ENCODE results near the gene PLCB2. TPM values are rescaled to one million over a fixed set of nuclear protein-coding genes. Genes with fewer than 3 reads are reported as not detected.

PLCB2 gene
- total RNA-seq, 1 donor = 0.27 TPM

DNA sequence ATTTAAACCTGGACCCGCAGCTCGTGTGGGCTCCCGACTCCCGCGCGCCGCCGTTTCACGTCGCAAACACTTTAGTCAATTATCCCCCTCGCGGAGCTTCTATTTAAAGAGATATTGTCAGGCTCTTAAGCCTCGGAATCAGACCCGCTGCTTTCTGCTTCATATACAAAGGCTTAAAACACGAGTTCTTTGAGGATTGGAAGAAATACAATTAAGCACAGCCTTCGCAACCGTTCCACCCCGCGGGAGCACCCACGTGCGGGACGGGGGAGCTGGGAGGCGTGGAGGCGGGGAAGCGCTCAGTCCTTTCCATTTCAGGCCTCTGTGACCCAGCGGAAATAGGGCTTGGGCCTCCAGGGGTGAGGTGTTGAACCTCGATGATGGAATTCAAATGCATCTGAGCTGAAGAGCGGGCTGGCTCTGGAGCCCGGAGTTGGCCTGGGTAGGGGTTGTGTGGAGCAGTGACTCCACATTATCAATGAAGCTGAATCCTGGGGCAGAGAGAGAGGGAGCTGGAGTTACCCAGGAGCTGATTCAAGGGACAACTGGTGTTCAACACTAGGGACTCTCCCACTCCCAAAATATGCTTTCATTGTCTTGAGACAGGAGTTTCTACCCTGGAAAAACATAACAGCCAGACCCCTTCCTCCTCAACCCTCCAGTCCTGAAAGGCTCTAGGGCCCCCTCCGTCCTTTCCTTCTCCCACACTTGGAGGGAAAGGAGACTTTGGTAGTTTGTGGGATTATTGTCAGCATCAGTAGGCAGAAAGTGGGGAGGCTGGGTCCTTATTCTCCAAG lies 27.3 kb downstream of the PLCB2 start:
- no peak overlapping the region for H3K4me3 ChIP-seq (ENCODE audit: low read depth, low read length)
- DNase-seq (ENCODE audit: low read depth) = no peak
- no peak for TF ChIP-seq CTCF (IDR thresholded peaks at IDR 0.05; ENCODE audit: insufficient read depth, low read length)

DNA sequence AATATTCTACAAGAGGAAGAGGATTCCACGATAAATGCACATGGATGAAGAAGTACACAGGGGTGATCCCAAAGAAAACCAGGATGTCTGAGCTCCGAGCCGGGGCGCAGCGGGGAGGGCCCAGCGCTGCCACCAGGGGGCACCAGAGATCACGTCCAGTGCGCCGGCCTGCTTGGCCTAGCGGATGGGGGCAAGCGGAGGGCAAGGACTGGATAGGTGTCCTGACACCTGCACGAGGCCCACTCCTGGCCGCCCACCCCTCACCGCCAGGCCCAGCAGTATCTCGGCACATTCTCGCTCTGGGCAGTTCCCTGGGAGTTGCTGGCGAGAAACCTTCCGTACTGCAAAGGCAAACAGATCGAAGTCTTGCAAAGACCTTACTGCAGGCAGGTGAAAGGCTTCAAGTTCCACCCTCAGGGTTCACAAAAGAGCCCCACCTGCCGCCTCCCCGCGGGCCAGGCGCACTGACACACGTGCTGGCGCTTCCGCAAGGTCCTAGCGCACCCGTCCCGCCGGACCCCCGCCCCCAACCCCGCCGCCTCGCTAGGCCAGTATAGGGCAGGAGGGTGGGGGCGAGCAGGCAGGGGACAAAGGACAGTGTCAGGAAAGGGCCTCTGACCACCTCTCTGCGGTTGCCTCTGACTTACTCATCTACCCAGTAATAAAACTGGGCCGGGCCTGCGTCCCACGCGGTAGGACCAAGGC lies 28.1 kb downstream of the PLCB2 start:
- peak; percentile 53 for DNase-seq (ENCODE audit: low read depth)
- TF ChIP-seq CTCF (IDR thresholded peaks at IDR 0.05; ENCODE audit: insufficient read depth, low read length) = peak; percentile 98
- H3K4me3 ChIP-seq (ENCODE audit: low read depth, low read length) = no peak overlapping the region

DNA sequence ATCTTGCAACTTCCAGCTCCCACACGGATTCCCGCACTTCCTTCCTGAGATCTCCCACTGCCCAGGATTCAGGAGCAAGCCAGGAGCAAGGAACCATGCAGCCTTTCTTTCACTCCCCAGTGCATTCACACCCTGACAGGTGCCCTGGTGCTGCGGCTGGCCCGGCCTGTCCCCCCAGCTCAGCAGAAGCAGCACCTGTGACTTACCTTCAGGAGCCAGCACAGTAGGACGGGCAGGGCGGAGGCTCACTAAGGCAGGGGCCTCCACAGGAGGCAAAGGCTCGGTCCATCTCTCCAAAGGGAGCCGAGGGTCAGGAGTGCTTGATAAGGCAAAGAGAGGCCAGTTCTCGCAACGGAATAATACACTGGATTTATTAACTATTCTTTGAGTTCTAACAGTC lies 29.7 kb downstream of the PLCB2 start:
- TF ChIP-seq CTCF (IDR thresholded peaks at IDR 0.05; ENCODE audit: insufficient read depth, low read length) = no peak
- H3K4me3 ChIP-seq (ENCODE audit: low read depth, low read length) = no peak overlapping the region
- no peak for DNase-seq (ENCODE audit: low read depth)

DNA sequence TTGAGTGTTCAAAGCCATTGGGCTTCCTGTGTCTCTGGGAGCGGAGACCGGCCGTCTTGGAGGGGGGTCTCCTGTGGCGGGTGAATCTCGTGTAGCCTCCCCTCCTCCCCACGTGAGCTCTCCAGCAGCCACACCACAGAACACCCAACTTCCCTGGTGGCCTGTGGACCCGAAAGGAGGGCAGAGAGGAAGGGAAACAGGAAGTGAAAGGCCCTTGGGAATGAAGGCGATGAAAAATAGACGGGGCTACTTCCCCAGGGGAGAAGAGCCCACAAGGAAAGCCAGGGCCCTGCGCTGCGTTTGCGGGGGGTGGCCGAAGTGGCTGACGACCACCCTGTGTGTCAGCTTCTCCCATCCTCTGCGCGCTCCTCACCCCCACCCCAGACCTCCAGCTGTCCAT lies 30.3 kb downstream of the PLCB2 start:
- no peak for DNase-seq (ENCODE audit: low read depth)
- no peak overlapping the region for H3K4me3 ChIP-seq (ENCODE audit: low read depth, low read length)
- TF ChIP-seq CTCF (IDR thresholded peaks at IDR 0.05; ENCODE audit: insufficient read depth, low read length) = no peak

DNA sequence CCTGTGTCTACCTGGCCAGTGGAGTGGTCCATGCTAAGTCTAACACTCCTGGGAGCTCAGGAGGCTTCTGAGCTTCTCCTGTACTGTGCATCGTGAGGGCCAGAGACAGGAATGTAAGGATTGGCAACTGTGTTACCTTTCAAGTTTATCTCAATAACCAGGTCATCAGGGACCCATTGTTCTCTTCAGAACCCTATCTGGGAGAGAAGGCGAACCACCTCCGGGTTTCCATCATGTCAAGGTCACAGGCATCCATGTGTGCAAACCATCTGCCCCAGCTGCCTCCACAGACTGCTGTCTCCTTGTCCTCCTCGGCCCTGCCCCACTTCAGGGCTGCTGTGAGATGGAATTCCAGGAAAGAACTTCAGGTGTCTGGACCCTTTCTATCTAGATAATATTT lies 30.8 kb downstream of the PLCB2 start:
- no peak for DNase-seq (ENCODE audit: low read depth)
- no peak for TF ChIP-seq CTCF (IDR thresholded peaks at IDR 0.05; ENCODE audit: insufficient read depth, low read length)
- no peak overlapping the region for H3K4me3 ChIP-seq (ENCODE audit: low read depth, low read length)

GRCh38 chr15:40275954-40276353 lies 31.8 kb downstream of the PLCB2 start:
- DNase-seq (ENCODE audit: low read depth) = no peak
- no peak for TF ChIP-seq CTCF (IDR thresholded peaks at IDR 0.05; ENCODE audit: insufficient read depth, low read length)
- H3K4me3 ChIP-seq (ENCODE audit: low read depth, low read length) = no peak overlapping the region
